GM10266 (cell line): ENCODE measurements around the gene ATP5ME.

ENCODE experiments used
- DNase-seq: peaks from one replicate; pipeline ENCODE4 v3.0.0; 2012; ENCODE audit errors: extremely low spot score
- TF ChIP-seq, protein P1 (sequence below): IDR thresholded peaks from 2 replicates; pipeline ENCODE4 v1.5.1; 2012; ENCODE audit warnings: mild to moderate bottlenecking, low read depth; ENCODE audit not compliant: control insufficient read depth, insufficient read depth; ENCODE audit errors: missing control alignments

ATP5ME gene

DNA sequence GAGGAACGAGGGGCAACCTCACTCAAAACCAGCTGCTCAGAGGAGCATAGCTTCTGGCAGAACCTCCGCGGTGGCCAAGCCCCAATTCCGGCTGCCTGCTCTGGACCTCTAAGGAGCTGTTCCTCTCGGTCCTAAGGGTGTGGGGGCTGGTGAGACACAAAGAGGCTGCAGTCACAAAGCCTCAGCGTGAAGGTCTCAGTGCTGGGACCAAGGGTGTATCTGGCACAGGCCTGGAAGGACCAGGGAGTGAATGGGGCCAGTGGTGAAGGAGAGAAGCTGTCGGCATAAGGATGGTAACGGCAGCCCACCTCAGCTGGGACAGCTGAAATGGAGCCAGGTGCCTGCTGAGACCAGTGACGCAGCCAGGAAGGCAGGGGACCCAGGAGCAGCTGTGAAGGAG lies 43.4 kb downstream of the ATP5ME start:
- no peak for DNase-seq
- TF ChIP-seq, protein P1, sequence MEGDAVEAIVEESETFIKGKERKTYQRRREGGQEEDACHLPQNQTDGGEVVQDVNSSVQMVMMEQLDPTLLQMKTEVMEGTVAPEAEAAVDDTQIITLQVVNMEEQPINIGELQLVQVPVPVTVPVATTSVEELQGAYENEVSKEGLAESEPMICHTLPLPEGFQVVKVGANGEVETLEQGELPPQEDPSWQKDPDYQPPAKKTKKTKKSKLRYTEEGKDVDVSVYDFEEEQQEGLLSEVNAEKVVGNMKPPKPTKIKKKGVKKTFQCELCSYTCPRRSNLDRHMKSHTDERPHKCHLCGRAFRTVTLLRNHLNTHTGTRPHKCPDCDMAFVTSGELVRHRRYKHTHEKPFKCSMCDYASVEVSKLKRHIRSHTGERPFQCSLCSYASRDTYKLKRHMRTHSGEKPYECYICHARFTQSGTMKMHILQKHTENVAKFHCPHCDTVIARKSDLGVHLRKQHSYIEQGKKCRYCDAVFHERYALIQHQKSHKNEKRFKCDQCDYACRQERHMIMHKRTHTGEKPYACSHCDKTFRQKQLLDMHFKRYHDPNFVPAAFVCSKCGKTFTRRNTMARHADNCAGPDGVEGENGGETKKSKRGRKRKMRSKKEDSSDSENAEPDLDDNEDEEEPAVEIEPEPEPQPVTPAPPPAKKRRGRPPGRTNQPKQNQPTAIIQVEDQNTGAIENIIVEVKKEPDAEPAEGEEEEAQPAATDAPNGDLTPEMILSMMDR = no peak

DNA sequence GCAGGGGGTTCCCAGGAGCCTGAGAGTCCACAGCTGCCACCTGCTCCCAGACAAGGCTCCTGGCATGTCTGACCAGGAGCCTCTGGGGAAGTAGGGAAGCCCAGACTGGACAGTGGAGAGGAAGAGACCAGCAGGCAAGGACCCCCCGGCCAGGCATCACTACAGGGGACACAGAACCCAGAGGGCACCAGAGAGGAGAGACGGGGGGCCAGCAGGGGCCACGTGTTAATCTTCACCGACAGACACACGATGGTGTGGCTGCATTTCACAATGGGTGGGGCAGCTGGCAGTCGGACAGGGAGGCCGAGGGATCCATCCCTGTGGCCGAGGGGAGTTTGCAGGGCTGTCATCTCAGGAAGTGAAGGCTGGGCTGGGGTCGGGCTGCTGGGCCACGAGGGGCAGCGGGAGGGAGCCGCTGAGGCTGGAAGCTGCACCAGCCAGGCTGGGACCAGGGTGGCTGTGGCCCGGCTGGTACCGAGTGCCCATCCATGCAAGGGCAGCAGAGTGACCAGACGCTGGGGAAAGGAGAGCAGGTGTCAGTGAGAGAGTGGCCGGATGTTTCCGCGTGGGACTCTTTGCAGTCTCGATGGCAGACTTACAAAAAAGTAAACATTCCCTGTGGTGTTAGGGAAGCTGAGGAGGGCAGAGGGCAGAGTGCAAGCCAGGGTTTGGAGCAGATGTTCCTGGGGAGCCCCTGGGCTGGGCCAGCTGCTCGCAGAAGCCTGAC lies 44.0 kb downstream of the ATP5ME start:
- peak; percentile 21 for DNase-seq

DNA sequence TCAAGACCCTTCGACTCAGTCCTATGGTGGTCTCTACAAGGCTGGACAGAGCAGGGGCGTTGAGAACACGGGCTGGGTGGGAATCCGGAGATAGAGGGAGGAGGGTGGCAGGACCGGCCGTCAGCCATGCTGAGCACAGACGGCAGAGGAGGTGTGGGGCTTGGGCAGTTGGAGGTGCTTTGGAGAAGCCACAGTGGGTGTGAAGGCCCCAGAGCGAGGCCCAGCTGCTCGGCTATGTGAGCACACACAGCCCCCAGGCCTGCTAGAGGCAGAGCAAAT lies 44.5 kb downstream of the ATP5ME start:
- TF ChIP-seq, protein P1 = no peak
- DNase-seq = no peak

More for the DNA sequence above, 44.0 kb downstream of the ATP5ME start:
- TF ChIP-seq, protein P1 = no peak

DNA sequence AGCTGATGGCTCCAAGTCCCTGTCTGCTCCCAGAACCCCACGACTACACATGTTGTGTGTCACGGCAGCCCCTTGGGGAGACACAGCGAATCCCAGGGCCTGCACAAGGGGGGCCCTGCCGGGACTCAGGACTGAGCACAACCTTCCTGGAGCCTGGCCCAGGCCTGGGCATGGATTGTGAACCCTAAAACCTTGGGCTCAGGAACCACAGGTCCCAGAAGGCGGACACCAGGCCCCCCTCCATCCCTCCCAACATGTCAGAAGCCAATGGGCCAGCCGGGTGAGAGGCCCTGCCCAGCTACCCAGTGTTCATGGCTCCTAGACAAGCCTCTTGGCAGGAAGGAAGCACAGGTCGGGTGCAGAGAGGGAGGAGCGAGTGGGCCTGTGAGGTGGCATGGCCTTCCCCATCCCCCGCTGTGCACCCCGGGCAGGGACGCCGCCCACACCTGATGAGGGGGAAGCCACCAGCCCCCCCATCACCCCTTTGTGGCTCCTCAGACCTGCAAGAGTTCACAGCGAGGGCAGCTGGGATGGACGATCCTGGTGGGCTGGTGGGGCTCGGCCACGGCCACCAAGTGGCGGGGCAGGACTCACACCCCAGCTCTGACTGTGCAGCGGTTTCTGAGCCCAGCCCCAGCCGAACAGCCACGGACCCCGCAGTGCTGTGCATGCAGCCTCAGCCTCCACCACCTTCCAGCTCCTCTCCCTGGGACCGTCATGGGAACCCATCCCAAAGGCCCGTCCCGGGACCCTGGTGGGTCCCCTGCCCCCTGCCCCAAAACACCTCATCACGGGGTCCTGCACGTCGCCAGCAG lies 45.0 kb downstream of the ATP5ME start:
- DNase-seq = no peak
- TF ChIP-seq, protein P1 = no peak

- TF ChIP-seq, protein P1 = no peak
- no peak for DNase-seq
Observed at GRCh38 chr4:628311-628741, 45.8 kb downstream of the ATP5ME start.

DNA sequence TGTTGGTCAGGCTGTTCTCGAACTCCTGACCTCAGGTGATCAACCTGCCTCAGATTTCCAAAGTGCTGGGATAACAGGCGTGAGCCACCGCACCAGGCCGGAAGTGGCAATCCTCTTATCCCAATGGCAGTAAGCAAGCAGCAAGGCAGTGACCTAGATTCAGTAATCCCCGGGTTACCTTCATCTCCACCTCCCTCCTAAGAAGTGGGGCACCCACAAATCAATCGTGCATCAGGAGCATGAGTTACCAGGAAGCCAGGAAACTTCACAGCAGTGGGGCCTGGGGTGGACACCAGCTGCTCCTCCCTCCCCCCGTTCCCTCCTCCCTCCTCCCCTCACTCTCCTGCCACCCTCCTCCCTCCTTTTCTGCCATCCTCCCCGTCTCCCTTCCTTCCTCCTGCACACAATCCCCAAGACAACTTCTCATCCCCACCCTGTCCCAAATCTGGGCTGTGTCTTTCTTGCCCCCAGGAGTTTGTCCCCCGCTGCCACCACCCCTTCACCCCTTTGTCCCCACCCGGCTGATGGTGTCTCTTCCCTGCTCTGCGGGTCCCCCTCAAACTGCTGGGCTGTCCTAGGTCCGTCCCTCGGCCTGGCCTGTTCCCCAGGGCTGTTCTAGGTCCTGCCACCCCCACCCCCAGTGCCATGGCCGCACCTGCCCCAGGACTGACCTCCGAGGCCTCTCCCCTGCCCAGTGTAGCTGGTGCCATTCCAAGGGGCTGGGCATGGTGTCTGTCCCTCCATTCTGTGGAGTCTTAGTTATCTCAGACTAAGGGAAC lies 46.5 kb downstream of the ATP5ME start:
- no peak for DNase-seq
- TF ChIP-seq, protein P1 = no peak
